ENCODE measurements around the gene PAMR1. TPM values are rescaled to one million over a fixed set of nuclear protein-coding genes. Genes with fewer than 3 reads are reported as not detected.

PAMR1 gene
- total RNA-seq, 1 experiment from 2014 or later = 17.9 TPM

DNA sequence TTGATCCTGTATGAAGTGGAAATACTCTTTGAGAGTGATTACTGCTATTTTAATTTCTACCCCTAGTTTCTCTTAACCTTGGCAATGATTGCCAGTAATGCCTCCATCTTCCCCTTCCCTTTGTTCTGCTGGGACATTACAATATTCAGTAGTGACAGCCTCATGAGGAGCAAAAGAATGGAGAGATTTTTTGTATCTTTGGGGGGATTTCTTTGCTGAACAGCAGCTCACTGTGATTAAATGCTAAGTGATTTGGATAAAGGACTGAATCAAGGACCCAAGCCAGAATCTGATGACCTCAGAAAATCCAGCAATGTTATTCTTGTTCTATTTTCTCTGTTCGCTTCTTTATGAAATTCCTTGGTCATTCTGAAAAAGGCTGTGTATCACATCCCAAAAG, 99.1 kb downstream of the PAMR1 start:
- TF ChIP-seq, protein P1, sequence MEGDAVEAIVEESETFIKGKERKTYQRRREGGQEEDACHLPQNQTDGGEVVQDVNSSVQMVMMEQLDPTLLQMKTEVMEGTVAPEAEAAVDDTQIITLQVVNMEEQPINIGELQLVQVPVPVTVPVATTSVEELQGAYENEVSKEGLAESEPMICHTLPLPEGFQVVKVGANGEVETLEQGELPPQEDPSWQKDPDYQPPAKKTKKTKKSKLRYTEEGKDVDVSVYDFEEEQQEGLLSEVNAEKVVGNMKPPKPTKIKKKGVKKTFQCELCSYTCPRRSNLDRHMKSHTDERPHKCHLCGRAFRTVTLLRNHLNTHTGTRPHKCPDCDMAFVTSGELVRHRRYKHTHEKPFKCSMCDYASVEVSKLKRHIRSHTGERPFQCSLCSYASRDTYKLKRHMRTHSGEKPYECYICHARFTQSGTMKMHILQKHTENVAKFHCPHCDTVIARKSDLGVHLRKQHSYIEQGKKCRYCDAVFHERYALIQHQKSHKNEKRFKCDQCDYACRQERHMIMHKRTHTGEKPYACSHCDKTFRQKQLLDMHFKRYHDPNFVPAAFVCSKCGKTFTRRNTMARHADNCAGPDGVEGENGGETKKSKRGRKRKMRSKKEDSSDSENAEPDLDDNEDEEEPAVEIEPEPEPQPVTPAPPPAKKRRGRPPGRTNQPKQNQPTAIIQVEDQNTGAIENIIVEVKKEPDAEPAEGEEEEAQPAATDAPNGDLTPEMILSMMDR (IDR thresholded peaks at IDR 0.05; ENCODE audit: insufficient read depth in 1 of 2, low read depth in 1 of 2, low read length in 1 of 2, severe bottlenecking in 1 of 2, unreplicated experiment in 1 of 2) = no peak
- H3K4me3 ChIP-seq (ENCODE audit: low read depth, low read length) = no peak overlapping the region
- Mint-ChIP-seq H3K4me3 (ENCODE audit: unreplicated experiment) (no peak overlapping the region), H3K36me3 (ENCODE audit: insufficient read depth, unreplicated experiment) (no peaks in the 10 kb centered on the region), H3K27me3 (ENCODE audit: insufficient read depth, unreplicated experiment) (peaks cover 24% of the 10 kb centered on the region), H3K4me1 (ENCODE audit: low read depth, unreplicated experiment) (no peaks in the 10 kb centered on the region), H3K9me3 (ENCODE audit: unreplicated experiment) (no peaks in the 10 kb centered on the region), H3K27ac (ENCODE audit: unreplicated experiment) (no peak overlapping the region)
- H3K4me1 ChIP-seq = no peaks in the 10 kb centered on the region
- H3K9me3 ChIP-seq = no peaks in the 10 kb centered on the region
- intact Hi-C loops (cut with micrococcal nuclease; ENCODE audit: unreplicated experiment) = no loop called here
- POLR2A ChIA-PET = no interaction called here
- H3K27me3 ChIP-seq (replicated peaks; ENCODE audit: control insufficient read depth, insufficient read depth, low read length) = no peaks in the 10 kb centered on the region; the same call in 1 of the 2 replicates
- no peak for DNase-seq
- no TSS peak for BruUV-seq (replicated peaks)
- no peaks in the 10 kb centered on the region for H3K36me3 ChIP-seq (ENCODE audit: control insufficient read depth, insufficient read depth, low read length)
- CTCF ChIA-PET = no interaction called here

DNA sequence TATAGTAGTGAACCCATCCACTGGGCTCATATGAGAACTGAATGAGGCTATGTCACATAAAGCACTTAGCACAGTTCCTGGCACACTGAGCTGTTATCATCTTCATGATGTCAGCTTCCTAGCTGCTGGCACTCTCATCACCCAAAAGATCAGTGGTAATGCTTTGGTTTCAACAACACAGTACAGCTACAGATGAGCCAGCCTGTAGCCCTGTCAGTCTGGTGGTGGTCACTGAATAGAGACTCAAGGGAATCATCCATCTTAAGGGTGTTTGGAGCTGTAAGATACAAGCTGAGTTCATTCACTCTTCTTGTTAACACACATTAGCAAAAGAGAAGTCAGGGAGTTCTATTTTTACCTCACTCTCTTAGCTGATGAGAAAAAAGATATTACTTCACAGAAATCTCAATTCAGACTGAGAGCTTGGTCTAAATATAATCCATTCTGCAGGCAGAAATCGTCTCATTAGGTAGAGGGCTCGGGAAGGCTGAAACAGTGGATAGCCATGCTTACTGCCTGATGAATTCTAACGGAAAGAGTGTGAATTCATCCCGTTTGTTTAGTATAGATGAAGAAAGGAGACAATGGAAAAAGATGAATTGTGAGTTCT, 99.7 kb downstream of the PAMR1 start:
- no peaks in the 10 kb centered on the region for H3K36me3 ChIP-seq (ENCODE audit: control insufficient read depth, insufficient read depth, low read length)
- ChIA-PET POLR2A (no interaction called here), CTCF (interaction anchor here (1.4 kb wide), 1 partner anchor 13 kb away, joined by 3 read pairs; no protein-coding TSS in a partner anchor)
- Mint-ChIP-seq H3K4me3 (ENCODE audit: unreplicated experiment) (no peak overlapping the region), H3K4me1 (ENCODE audit: low read depth, unreplicated experiment) (no peaks in the 10 kb centered on the region), H3K27ac (ENCODE audit: unreplicated experiment) (no peak overlapping the region), H3K9me3 (ENCODE audit: unreplicated experiment) (no peaks in the 10 kb centered on the region), H3K27me3 (ENCODE audit: insufficient read depth, unreplicated experiment) (peaks cover 30% of the 10 kb centered on the region), H3K36me3 (ENCODE audit: insufficient read depth, unreplicated experiment) (no peaks in the 10 kb centered on the region)
- no peaks in the 10 kb centered on the region for H3K9me3 ChIP-seq
- no TSS peak for BruUV-seq (replicated peaks)
- H3K27me3 ChIP-seq (replicated peaks; ENCODE audit: control insufficient read depth, insufficient read depth, low read length) = no peaks in the 10 kb centered on the region; the same call in 1 of the 2 replicates
- TF ChIP-seq, protein P1 (IDR thresholded peaks at IDR 0.05; ENCODE audit: insufficient read depth in 1 of 2, low read depth in 1 of 2, low read length in 1 of 2, severe bottlenecking in 1 of 2, unreplicated experiment in 1 of 2) = no peak
- H3K4me3 ChIP-seq (ENCODE audit: low read depth, low read length) = no peak overlapping the region
- no peak for DNase-seq
- intact Hi-C loops (cut with micrococcal nuclease; ENCODE audit: unreplicated experiment) = no loop called here
- H3K4me1 ChIP-seq = no peaks in the 10 kb centered on the region

DNA sequence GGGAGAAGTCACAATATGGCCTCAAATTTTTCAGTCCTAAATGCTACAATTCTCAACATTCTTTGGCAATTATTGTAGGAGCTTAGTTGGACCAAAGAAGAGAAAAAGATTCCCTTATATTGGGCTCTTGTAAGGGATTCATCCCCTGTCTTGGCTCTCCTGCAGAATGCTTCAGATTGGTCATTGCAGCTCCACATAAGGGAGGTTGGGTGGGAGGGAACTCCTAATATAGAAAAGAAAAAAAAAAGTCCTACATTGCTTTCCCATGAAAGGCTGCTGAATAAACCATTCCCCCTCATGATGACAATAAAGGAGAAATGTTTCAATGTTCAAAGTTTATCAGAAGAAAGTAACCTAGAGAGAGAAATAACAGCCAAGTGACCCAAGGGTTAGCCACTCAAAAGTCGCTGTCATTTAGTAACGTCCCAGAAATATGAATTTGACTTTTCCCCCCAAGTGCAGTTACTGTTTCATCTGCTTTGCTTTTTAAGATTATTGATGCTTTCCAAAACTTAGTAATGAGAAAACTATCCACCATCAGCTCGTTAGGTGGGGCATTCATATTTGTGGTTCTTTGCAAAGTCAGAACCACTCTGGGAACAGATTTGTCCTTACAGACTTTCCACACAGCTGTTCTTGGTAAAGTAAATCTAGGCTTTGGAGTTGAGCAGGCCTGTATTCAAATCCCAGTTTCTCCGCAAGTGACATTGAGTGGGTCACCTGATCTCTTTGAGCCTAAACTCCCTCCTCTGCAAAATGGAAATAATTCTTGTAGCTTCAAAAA, 101.1 kb downstream of the PAMR1 start:
- no TSS peak for BruUV-seq (replicated peaks)
- Histone ChIP-seq H3K27me3 (replicated peaks; ENCODE audit: control insufficient read depth, insufficient read depth, low read length) (peaks cover 3% of the 10 kb centered on the region), H3K9me3 (no peaks in the 10 kb centered on the region), H3K4me1 (no peaks in the 10 kb centered on the region), H3K36me3 (ENCODE audit: control insufficient read depth, insufficient read depth, low read length) (no peaks in the 10 kb centered on the region), H3K4me3 (ENCODE audit: low read depth, low read length) (no peak overlapping the region)
- no peaks in the 10 kb centered on the region for H3K4me1 Mint-ChIP-seq (ENCODE audit: low read depth, unreplicated experiment)
- no peak overlapping the region for H3K27ac Mint-ChIP-seq (ENCODE audit: unreplicated experiment)
- no peaks in the 10 kb centered on the region for H3K9me3 Mint-ChIP-seq (ENCODE audit: unreplicated experiment)
- TF ChIP-seq, protein P1 (IDR thresholded peaks at IDR 0.05; ENCODE audit: insufficient read depth in 1 of 2, low read depth in 1 of 2, low read length in 1 of 2, severe bottlenecking in 1 of 2, unreplicated experiment in 1 of 2) = no peak
- CTCF ChIA-PET = interaction anchor here (1.4 kb wide), 1 partner anchor 12 kb away, joined by 3 read pairs; no protein-coding TSS in a partner anchor
- DNase-seq = no peak
- H3K4me3 Mint-ChIP-seq (ENCODE audit: unreplicated experiment) = no peak overlapping the region
- POLR2A ChIA-PET = no interaction called here
- peaks cover 34% of the 10 kb centered on the region for H3K27me3 Mint-ChIP-seq (ENCODE audit: insufficient read depth, unreplicated experiment)
- H3K36me3 Mint-ChIP-seq (ENCODE audit: insufficient read depth, unreplicated experiment) = no peaks in the 10 kb centered on the region
- intact Hi-C loops (cut with micrococcal nuclease; ENCODE audit: unreplicated experiment) = no loop called here

Measured in Caco-2 (cell line).